DOHH2 (cell line): Measurements from ENCODE around the gene ACTR5.

Experiments
- CTCF ChIP-seq: fragments of 200-600 bp; sonication (generic); IDR thresholded peaks from one replicate; pipeline ENCODE4 v1.5.1; 2014; ENCODE audit warnings: antibody characterized with exemption, mild to moderate bottlenecking, low read depth, low read length; ENCODE audit not compliant: poor library complexity, severe bottlenecking
- EZH2phosphoT487 ChIP-seq: fragments of 200-600 bp; sonication (generic); IDR thresholded peaks from 2 replicates; pipeline ENCODE4 v1.6.1; 2017; ENCODE audit warnings: borderline replicate concordance, mild to moderate bottlenecking, antibody characterized with exemption, low read length, moderate library complexity, mixed read lengths

GRCh38 chr20:38745757-38746156, 2.5 kb upstream of the ACTR5 start:
- no peak for TF ChIP-seq CTCF
- TF ChIP-seq EZH2phosphoT487, result no peak
